MM.1S (cell line): ENCODE results near the gene CCDC177.

Experiments used
- DNase-seq: peaks from one replicate; pipeline ENCODE4 v3.0.0-alpha.2; 2015
- H2AFZ ChIP-seq: fragments of 300-600 bp; sonication (generic); 2 replicates; pipeline ENCODE4 v1.6.0; 2016; ENCODE audit warnings: antibody characterized with exemption, low read length
- H3F3A ChIP-seq: fragments of 300-600 bp; sonication (generic); 2 replicates; pipeline ENCODE4 v1.6.1; 2016; ENCODE audit warnings: mild to moderate bottlenecking, antibody characterized with exemption, low read length, moderate library complexity, mixed read lengths; ENCODE audit not compliant: insufficient read depth
- H3K27ac ChIP-seq: fragments of 300-600 bp; sonication (generic); 2 replicates; pipeline ENCODE4 v1.5.1; 2016; ENCODE audit warnings: mild to moderate bottlenecking, low read length
- H3K27me3 ChIP-seq: fragments of 300-600 bp; sonication (generic); replicated peaks from 2 replicates; pipeline ENCODE4 v1.6.0; 2016; ENCODE audit warnings: low read length; ENCODE audit not compliant: insufficient read depth
- H3K36me3 ChIP-seq: fragments of 300-600 bp; sonication (generic); replicated peaks from 2 replicates; pipeline ENCODE4 v1.6.1; 2016; ENCODE audit warnings: mild to moderate bottlenecking, low read length, mixed read lengths; ENCODE audit not compliant: insufficient read depth
- H3K4me1 ChIP-seq: fragments of 300-600 bp; sonication (generic); 2 replicates; pipeline ENCODE4 v1.6.1; 2016; ENCODE audit warnings: low read length, mixed read lengths
- H3K4me2 ChIP-seq: fragments of 300-600 bp; sonication (generic); 2 replicates; pipeline ENCODE4 v1.6.0; 2016; ENCODE audit warnings: low read depth, low read length
- H3K4me3 ChIP-seq: fragments of 300-600 bp; sonication (generic); 2 replicates; pipeline ENCODE4 v1.5.1; 2016; ENCODE audit warnings: low read length, mixed read lengths
- H3K79me2 ChIP-seq: fragments of 300-600 bp; sonication (generic); 2 replicates; pipeline ENCODE4 v1.6.1; 2016; ENCODE audit warnings: mixed run types, low read length, mixed read lengths
- H3K9ac ChIP-seq: fragments of 300-600 bp; sonication (generic); 2 replicates; pipeline ENCODE4 v1.6.1; 2016; ENCODE audit warnings: low read length, mixed read lengths
- H3K9me2 ChIP-seq: fragments of 300-600 bp; sonication (generic); replicated peaks from 2 replicates; pipeline ENCODE4 v1.6.1; 2016; ENCODE audit warnings: mild to moderate bottlenecking, low read length, mixed read lengths; ENCODE audit not compliant: insufficient read depth
- H3K9me3 ChIP-seq: fragments of 300-600 bp; sonication (generic); replicated peaks from 2 replicates; pipeline ENCODE4 v1.6.1; 2016; ENCODE audit warnings: mild to moderate bottlenecking, low read length, mixed read lengths; ENCODE audit not compliant: insufficient read depth
- H4K20me1 ChIP-seq: fragments of 300-600 bp; sonication (generic); 2 replicates; pipeline ENCODE4 v1.6.1; 2016; ENCODE audit warnings: mild to moderate bottlenecking, low read length, moderate library complexity, mixed read lengths; ENCODE audit not compliant: insufficient read depth
- EZH2 ChIP-seq: fragments of 300-600 bp; sonication (generic); optimal IDR thresholded peaks from 2 replicates; pipeline ENCODE3; 2017; ENCODE audit warnings: low read depth, mild to moderate bottlenecking, antibody characterized with exemption, low read length, mixed read lengths
- EZH2phosphoT487 ChIP-seq: fragments of 300-600 bp; sonication (generic); IDR thresholded peaks from 2 replicates; pipeline ENCODE4 v1.6.1; 2018; ENCODE audit warnings: antibody characterized with exemption, low read length
- TF ChIP-seq, protein P1 (sequence below): fragments of 300-600 bp; sonication (generic); IDR thresholded peaks from 2 replicates; pipeline ENCODE4 v1.5.1; 2016; ENCODE audit warnings: antibody characterized with exemption, low read length, mixed read lengths

CCDC177 gene

DNA sequence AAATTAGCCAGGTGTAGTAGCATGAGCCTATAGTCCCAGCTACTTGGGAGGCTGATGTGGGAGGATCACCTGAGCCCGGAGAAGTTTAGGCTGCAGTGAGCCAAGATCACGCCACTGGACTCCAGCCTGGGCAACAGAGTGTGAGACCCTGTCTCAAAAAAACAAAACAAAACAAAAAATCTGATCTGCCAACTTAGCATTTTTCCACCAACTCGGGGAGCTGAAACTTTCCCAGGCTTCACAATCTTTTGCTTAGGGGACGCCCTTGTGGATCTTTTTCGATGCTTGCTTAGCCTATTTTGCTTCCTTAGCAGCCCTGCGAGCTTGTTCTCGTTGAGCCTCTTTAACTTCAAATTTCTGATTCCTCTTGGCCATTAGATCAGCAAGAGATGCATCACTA lies 13.8 kb downstream of the CCDC177 start:
- H3K9me2 ChIP-seq, result no peaks in the 10 kb centered on the region
- no peaks in the 10 kb centered on the region for H3K27me3 ChIP-seq
- no peaks in the 10 kb centered on the region for H3K36me3 ChIP-seq
- no peak overlapping the region for H3K4me2 ChIP-seq
- H3K4me3 ChIP-seq, result no peak overlapping the region
- no peak overlapping the region for H3K27ac ChIP-seq
- no peaks in the 10 kb centered on the region for H4K20me1 ChIP-seq
- H3K4me1 ChIP-seq, result no peaks in the 10 kb centered on the region
- DNase-seq, result no peak
- no peaks in the 10 kb centered on the region for H3F3A ChIP-seq
- H3K9ac ChIP-seq, result no peak overlapping the region
- no peaks in the 10 kb centered on the region for H3K79me2 ChIP-seq
- H3K9me3 ChIP-seq, result no peaks in the 10 kb centered on the region
- no peak overlapping the region for H2AFZ ChIP-seq
- TF ChIP-seq EZH2phosphoT487 (no peak), EZH2 (no peak)
- TF ChIP-seq, protein P1, sequence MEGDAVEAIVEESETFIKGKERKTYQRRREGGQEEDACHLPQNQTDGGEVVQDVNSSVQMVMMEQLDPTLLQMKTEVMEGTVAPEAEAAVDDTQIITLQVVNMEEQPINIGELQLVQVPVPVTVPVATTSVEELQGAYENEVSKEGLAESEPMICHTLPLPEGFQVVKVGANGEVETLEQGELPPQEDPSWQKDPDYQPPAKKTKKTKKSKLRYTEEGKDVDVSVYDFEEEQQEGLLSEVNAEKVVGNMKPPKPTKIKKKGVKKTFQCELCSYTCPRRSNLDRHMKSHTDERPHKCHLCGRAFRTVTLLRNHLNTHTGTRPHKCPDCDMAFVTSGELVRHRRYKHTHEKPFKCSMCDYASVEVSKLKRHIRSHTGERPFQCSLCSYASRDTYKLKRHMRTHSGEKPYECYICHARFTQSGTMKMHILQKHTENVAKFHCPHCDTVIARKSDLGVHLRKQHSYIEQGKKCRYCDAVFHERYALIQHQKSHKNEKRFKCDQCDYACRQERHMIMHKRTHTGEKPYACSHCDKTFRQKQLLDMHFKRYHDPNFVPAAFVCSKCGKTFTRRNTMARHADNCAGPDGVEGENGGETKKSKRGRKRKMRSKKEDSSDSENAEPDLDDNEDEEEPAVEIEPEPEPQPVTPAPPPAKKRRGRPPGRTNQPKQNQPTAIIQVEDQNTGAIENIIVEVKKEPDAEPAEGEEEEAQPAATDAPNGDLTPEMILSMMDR, result no peak

DNA sequence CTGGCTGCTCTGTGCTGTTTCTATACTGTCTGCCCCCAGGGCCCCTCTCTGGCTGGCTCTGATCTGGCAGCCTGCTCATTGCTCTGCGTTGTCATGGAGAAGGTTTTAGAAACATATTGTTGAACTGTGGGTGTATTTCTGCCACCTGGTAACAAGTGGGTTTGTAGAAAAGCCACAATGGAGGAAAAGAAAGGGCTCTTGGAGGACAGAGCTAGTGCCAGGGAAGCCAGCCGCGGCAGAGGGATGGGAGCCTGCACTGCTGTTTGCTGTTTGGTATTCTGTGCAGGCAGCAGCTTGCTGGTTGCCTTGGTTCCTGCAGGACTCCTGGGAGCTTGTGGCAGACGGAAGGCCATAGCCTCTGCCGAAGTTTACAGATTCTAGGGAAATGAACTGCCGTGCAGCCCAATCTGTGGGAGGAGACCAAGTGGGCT lies 15.1 kb downstream of the CCDC177 start:
- H3K9me3 ChIP-seq, result no peaks in the 10 kb centered on the region
- no peak overlapping the region for H2AFZ ChIP-seq
- no peaks in the 10 kb centered on the region for H3K79me2 ChIP-seq
- H3K4me2 ChIP-seq, result no peak overlapping the region
- no peaks in the 10 kb centered on the region for H4K20me1 ChIP-seq
- TF ChIP-seq, protein P1, result no peak
- TF ChIP-seq EZH2phosphoT487 (no peak), EZH2 (no peak)
- no peaks in the 10 kb centered on the region for H3K9me2 ChIP-seq
- H3K27ac ChIP-seq, result no peak overlapping the region
- H3K36me3 ChIP-seq, result no peaks in the 10 kb centered on the region
- H3F3A ChIP-seq, result no peaks in the 10 kb centered on the region
- DNase-seq, result no peak
- H3K27me3 ChIP-seq, result no peaks in the 10 kb centered on the region
- no peaks in the 10 kb centered on the region for H3K4me1 ChIP-seq
- no peak overlapping the region for H3K4me3 ChIP-seq
- no peak overlapping the region for H3K9ac ChIP-seq

DNA sequence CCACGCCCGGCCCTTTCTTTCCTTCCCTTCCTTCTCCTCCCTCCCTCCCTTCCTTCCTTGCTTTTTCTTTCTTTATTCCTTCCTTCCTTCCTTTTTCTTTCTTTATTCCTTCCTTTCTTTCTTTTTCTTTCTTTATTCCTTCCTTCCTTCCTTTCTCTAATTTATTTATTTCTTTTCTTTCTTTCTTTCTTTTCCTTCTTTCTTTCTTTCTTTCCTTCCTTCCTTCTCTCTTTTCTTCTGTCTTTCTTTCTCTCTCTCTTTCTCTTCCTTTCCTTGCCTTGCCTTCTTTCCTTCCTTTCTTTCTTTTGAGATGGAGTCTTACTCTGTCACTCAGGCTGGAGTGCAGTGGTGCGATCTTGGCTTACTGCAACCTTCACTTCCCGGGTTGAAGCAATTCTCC lies 15.9 kb downstream of the CCDC177 start:
- no peaks in the 10 kb centered on the region for H3K4me1 ChIP-seq
- no peaks in the 10 kb centered on the region for H4K20me1 ChIP-seq
- no peaks in the 10 kb centered on the region for H3K36me3 ChIP-seq
- no peak overlapping the region for H3K27ac ChIP-seq
- no peak overlapping the region for H3K4me3 ChIP-seq
- no peak overlapping the region for H3K9ac ChIP-seq
- H3K9me3 ChIP-seq, result no peaks in the 10 kb centered on the region
- no peak for TF ChIP-seq EZH2phosphoT487
- TF ChIP-seq EZH2, result no peak
- TF ChIP-seq, protein P1, result no peak
- DNase-seq, result no peak
- H3K27me3 ChIP-seq, result no peaks in the 10 kb centered on the region
- no peaks in the 10 kb centered on the region for H3F3A ChIP-seq
- no peaks in the 10 kb centered on the region for H3K9me2 ChIP-seq
- no peaks in the 10 kb centered on the region for H3K79me2 ChIP-seq
- no peak overlapping the region for H3K4me2 ChIP-seq
- H2AFZ ChIP-seq, result no peak overlapping the region
